Measurements from ENCODE around the gene FOXR2. TPM values are rescaled to one million over a fixed set of nuclear protein-coding genes. Genes with fewer than 3 reads are reported as not detected.

Gene FOXR2, protein sequence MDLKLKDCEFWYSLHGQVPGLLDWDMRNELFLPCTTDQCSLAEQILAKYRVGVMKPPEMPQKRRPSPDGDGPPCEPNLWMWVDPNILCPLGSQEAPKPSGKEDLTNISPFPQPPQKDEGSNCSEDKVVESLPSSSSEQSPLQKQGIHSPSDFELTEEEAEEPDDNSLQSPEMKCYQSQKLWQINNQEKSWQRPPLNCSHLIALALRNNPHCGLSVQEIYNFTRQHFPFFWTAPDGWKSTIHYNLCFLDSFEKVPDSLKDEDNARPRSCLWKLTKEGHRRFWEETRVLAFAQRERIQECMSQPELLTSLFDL
- total RNA-seq = not detected
- long read RNA-seq = 0 reads

DNA sequence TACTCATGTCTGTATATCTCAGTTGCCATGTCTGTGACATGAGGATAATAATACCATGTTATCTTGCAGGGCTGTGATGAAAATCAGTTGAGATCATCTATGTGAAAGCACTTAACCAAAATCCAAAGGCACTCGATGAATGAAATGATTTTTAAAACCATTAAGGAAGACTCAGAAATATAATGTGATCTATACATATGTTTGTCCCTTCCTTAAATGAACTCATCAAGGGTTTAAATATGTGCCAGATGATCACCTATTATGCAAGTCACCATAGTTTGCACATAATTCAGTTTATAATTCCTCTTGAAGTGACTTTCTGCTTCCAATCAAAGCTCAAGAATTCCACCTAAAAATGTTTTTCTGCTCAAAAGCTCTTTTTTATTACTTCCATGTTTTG is at the start of gene FOXR2:
TSS of gene FOXR2 (plus strand) at position 301 of the 400 bp plus-strand sequence. CDS start 312 bp downstream, outside the sequence.
- no peak for DNase-seq (ENCODE audit: missing footprints)
- intact Hi-C loops (cut with DNase I) = no loop called here

DNA sequence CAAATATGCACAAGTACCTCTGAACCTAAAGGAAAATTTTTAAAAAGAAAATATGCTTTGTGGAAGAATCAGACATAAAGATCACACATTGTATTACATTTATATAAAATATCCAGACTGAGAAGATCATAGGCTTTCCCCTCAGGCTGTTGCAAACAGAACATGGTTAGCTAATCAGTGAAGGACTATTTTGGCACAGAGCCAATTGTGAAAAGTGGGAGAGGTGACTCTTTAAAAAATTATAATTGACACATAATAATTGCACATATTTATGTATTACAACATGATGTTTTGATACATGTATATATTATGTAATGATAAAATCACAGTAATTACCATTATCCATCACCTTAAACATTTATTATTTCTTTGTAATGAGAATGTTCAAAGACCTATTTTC is 44.1 kb upstream of the FOXR2 start:
- intact Hi-C loops (cut with DNase I) = no loop called here
- no peak for ATAC-seq
- DNase-seq (ENCODE audit: missing footprints) = no peak

More for the DNA sequence above, at the start of gene FOXR2:
- ATAC-seq = no peak

DNA sequence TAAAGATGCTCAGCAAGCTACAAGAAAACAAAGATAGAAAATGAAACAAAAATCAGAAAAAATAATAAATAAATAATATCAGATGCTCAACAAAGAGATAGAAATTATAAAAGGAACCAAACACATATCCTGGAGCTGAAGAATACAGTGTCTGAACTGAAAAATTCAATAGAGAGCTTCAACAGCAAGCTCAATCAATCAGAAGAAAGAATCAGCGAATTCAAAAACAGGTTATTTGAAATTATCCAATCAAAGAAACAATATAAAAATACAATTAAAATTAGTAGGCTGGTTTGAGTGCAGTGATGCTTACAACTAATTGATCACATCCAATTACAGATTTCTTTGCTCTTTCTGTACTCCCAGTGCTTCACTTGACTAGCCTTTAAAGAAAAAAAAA is 40.8 kb upstream of the FOXR2 start:
- ATAC-seq (no peak), DNase-seq (ENCODE audit: missing footprints) (no peak)
- intact Hi-C loops (cut with DNase I) = no loop called here

DNA sequence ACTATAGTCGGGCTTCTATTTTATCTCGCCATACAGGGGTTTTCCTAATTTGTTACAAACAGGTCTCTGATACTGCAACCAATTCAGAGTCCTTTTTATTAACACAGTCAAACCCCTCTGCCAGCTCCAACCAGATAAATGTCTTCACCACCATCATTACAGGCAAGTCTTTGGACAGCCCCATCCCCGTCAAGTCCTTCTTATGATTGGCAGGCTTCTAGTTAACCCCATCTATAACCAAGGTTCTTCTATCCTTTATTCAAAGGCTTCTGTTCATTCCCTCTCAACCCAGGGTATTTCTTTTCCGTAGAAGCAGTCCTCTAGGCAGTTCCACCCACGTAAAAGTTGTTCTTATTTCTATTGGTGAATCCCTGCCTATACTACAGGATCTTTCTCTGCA is 29.9 kb upstream of the FOXR2 start:
- intact Hi-C loops (cut with DNase I) = no loop called here
- no peak for ATAC-seq
- no peak for DNase-seq (ENCODE audit: missing footprints)

DNA sequence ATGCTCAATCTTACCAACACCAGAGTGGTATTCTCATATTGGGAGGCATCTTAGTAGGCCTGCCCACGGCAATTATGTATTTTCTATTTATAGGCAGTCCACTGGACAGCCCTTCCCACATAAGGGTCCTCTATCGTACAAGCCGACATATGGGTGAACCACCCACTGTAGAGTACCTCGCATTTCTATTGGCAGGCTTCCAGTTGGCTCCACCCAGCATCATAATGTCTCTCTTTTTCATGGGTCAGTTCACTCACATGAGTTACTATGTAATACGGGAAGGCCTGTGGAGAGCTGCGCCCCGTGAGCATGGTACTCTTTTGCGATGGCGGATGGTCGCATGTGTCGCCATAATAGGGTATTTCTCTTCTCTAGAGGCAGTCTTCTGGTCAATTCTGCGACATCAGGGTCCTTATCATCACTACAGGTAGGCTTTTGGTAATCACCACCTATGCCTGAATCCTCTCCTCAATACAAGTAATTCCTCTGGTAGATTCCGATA is 29.4 kb upstream of the FOXR2 start:
- DNase-seq (ENCODE audit: missing footprints) = peak; percentile 27
- intact Hi-C loops (cut with DNase I) = no loop called here
- no peak for ATAC-seq

DNA sequence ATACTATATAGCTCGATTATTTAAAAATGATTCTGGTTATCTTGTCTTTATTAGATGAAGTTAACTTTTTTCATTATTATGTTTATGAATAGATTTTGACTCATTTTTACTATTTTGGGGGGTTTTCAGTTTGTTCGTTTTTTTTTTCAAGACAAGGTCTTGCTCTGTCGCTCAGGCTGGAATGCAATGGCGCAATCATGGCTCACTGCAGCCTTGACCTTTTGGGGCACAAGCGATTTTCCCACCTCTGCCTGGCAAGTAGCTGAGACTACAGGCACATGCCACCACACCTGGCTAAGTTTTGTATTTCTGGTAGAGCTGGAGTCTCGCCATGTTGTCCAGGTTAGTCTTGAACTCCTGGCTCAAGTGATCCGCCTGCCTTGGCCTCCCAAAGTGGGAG is 24.9 kb upstream of the FOXR2 start:
- intact Hi-C loops (cut with DNase I) = no loop called here

DNA sequence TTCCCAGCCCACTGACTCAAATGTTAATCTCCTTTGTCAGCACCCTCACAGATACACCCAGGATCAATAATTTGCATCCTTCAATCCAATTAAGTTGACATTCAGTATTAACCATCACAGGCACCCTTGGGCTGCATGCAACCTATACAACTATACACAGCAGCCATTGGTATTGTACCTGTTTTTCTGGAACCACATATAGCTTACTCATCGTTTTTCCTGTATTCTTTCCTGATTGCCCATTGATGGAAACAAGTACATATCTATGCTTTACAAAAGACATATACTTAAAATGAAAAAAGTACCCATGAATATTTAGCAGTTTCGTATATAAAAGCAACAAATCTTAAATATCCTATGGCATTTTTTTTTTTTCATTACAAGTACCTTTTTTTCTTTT is 3.7 kb upstream of the FOXR2 start:
- no peak for ATAC-seq
- no peak for DNase-seq (ENCODE audit: missing footprints)
- intact Hi-C loops (cut with DNase I) = no loop called here

More for the DNA sequence above, 24.9 kb upstream of the FOXR2 start:
- ATAC-seq = no peak
- no peak for DNase-seq (ENCODE audit: missing footprints)

DNA sequence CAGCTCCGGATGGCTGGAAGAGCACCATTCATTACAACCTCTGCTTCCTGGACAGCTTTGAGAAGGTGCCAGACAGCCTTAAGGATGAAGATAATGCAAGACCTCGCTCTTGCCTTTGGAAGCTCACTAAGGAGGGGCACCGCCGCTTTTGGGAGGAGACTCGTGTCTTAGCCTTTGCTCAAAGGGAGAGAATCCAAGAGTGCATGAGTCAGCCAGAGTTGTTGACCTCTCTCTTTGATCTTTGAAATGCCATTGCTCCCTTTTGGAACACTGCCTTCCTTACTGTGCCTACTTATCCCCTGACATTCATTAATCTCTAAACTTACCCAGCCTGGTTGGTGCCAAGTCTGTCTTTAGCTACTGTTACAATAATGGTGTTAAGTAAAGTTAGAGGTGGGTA is 1.2 kb downstream of the FOXR2 start:
- intact Hi-C loops (cut with DNase I) = no loop called here
- ATAC-seq (no peak), DNase-seq (ENCODE audit: missing footprints) (no peak)

DNA sequence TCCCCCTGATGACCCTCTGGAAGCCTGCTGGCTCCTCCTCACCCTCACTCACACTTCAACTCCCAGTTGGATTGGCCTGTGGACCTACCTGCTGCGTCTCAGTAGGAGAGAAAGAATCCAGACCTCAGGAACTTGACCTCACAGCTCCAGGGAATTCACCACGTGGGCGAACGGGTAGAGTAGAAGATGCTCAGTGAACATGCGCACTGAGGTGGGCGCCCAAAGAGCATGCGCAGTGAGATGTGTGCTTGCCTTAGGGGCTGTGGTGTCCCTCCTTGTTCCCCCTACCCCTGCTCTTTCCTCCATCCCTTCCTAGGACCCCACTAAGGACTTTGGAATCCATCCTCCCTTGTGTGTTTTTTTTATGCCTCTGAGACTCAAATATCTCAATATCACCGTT is 12.9 kb downstream of the FOXR2 start:
- no peak for DNase-seq (ENCODE audit: missing footprints)

DNA sequence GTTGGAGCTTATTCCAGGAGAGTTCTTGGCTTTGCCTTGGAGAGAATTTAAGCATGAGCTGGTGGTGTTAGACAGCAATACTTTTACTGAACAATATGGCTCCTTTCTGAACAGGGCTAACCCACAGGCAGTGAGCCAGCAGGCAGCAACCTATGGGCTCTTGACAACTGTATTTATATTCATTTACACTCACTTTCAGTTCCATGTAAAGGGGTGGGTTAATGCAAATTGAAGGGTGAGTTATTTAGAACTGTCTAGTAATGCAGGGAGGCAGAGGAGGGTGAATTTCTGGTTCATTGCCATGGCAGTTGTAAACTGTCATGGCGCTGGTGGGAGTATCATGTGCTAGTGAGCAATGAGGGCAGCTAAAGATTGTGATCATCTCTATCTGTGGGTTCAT is 15.7 kb downstream of the FOXR2 start:
- intact Hi-C loops (cut with DNase I) = no loop called here
- DNase-seq (ENCODE audit: missing footprints) (no peak), ATAC-seq (no peak)

More for the DNA sequence above, 12.9 kb downstream of the FOXR2 start:
- intact Hi-C loops (cut with DNase I) = no loop called here
- ATAC-seq = no peak

DNA sequence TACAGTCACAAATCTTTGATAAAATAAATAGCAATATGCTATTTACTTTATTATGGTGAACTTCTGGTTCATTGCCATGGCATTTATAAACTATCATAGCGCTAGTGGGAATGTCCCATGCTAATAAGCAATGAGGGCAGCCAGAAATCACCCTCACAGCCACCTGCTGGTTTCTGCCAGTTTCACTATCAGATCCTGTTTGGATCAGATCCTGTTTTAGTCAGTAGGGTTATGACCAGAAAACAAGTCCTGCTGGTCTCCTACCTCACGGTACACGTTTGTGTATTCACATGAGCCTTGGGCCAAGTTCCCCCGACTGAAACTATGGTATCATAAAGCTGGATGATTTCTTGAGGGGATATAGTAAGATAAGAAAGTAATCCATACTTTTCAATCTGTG is 17.7 kb downstream of the FOXR2 start:
- ATAC-seq = no peak
- intact Hi-C loops (cut with DNase I) = no loop called here
- no peak for DNase-seq (ENCODE audit: missing footprints)

DNA sequence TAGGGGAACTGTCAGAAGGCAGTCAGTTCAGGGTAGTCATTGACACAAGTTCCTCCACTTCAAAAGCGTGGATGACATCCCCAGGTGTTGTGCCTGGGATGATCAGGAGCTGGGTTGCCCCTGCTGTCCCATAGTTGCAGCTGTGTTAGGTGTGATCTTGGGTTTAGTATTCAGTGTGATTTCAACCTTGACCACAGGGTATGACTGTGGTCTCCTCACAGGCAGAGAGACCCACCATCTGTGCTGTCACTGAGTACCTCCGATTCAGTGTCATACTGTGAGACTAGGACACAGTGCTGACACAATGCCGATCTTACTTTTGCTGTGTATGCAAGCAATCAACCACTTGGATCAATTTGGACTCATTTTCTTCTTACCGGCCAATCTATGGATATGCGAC is 25.2 kb downstream of the FOXR2 start:
- intact Hi-C loops (cut with DNase I) = no loop called here
- DNase-seq (ENCODE audit: missing footprints) = no peak

DNA sequence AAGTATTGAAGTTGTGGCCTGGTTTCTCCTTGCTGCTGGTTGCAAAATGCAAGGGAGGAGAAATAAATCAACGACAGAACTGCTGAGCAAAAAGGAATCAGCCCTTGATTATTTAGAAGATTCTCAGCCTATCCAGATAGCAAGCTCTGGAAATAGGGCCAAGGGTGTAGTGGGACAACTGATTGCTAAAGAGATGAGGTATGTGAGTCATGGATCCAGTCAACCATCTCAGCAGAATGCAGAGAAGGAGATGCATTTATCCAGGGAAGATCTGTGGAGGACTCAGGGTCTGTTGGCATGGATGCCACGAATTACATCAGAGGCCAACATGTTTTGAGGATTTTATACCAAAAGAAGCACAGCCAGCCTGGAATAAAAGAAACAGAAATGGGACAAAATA is 36.7 kb downstream of the FOXR2 start:
- intact Hi-C loops (cut with DNase I) = no loop called here
- ATAC-seq = no peak

More for the DNA sequence above, 25.2 kb downstream of the FOXR2 start:
- no peak for ATAC-seq

DNA sequence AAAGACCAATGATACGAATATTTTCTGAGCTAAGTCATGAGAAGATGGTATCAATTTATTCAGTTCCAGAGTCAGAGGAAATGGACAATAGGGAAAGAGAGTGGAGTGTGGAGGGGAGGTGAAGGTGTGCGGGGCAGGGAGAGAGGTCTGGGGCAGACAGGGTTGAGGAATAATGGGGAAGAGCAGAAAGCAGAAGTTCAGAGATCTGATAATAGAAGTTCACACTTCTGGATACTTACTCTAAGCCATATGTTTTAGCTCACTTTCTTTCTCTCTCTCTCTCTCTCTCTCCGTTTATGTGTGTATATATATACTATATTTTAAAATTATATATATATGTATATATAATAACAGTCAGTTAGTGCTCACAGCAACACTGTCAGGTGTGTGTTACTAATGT is 40.4 kb downstream of the FOXR2 start:
- DNase-seq (ENCODE audit: missing footprints) (no peak), ATAC-seq (no peak)
- intact Hi-C loops (cut with DNase I) = no loop called here

More for the DNA sequence above, 36.7 kb downstream of the FOXR2 start:
- no peak for DNase-seq (ENCODE audit: missing footprints)

DNA sequence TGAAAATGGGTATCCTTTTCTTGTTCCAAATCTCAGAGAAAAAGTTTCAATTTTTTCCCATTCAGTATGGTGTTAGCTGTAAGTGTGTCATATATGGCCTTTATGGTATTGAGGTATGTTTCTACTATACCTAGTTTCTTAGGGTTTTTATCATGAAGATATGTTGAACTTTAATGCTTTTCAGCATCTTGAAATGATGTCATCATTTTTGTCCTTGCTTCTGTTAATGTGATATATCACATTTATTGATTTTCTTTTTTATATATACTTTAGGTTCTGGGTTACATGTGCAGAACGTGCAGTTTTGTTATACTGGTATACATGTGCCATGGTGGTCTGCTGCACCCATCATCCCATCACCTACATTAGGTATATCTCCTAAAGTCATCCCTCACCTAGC is 44.9 kb downstream of the FOXR2 start:
- intact Hi-C loops (cut with DNase I) = no loop called here
- DNase-seq (ENCODE audit: missing footprints) = no peak
- ATAC-seq = no peak

Other genes starting within 250 kb of the FOXR2 start
- gene MAGEH1, start 171.3 kb upstream of the FOXR2 start, total RNA-seq = 11.1 TPM
- 1.2 TPM for gene USP51, start 133.6 kb upstream of the FOXR2 start, total RNA-seq
- gene RRAGB, start 94.3 kb downstream of the FOXR2 start, total RNA-seq = 12.7 TPM

Measured in Right ventricle myocardium inferior (tissue), 1 donor.